GM12878 (cell line): ENCODE measurements around the gene KIRREL3. TPM values are rescaled to one million over a fixed set of nuclear protein-coding genes. Genes with fewer than 3 reads are reported as not detected.

Experiments
- ATAC-seq: fragments of 200-7000 bp; cut with Tn5 transposase; 3 replicates; pipeline ENCODE4 v1.9.1; 2020; ENCODE audit warnings: mild to moderate bottlenecking, moderate library complexity
- BruUV-seq: library from RNA; stranded (reverse); fragments of 400-500 nt; replicated peaks from 2 replicates; lab custom pipeline; 2021; lab: Mats Ljungman, UMichigan
- CTCF ChIA-PET: fragments of 300-600 bp; sonication (Branson Sonifier 250); formaldehyde crosslinking; extraction: SDS; loops from one replicate; lab custom pipeline; 2021; ENCODE audit warnings: inconsistent platforms; lab: Yijun Ruan, JAX
- POLR2A ChIA-PET: fragments of 350-600 bp; formaldehyde crosslinking; extraction: SDS; loops from one replicate; lab custom pipeline; 2021; ENCODE audit warnings: inconsistent platforms; lab: Charles Lee
- RAD21 ChIA-PET: fragments of 300-600 bp; sonication (Branson Sonifier 250); formaldehyde crosslinking; loops from one replicate; lab custom pipeline; 2023; ENCODE audit warnings: antibody characterized with exemption; ENCODE audit not compliant: unreplicated experiment; lab: Charles Lee
- SMC1A ChIA-PET: fragments of 300-600 bp; sonication (Branson Sonifier 250); formaldehyde crosslinking; loops from one replicate; lab custom pipeline; 2023; ENCODE audit not compliant: unreplicated experiment, uncharacterized antibody; lab: Charles Lee
- DNase-seq: peaks from one replicate; pipeline ENCODE4 v3.0.0-alpha.2; 2011; ENCODE audit warnings: low read depth, low spot score
- FAIRE-seq: peaks from 3 replicates; lab custom pipeline; 2011; peaks lifted over from hg19 to GRCh38; lab: Jason Lieb, UNC
- H2AFZ ChIP-seq: 2 replicates; pipeline ENCODE4 v1.6.0; 2011; ENCODE audit warnings: low read depth, low read length, control low read depth; ENCODE audit not compliant: control insufficient read depth
- H3K27ac ChIP-seq: 2 replicates; pipeline ENCODE4 v1.5.1; 2011; ENCODE audit warnings: control low read depth; ENCODE audit not compliant: control insufficient read depth, insufficient read depth
- H3K27me3 ChIP-seq, 2 experiments: replicated peaks in 1 of 2; 2 replicates each; pipeline versions ENCODE4 v1.6.0 to v1.6.1; 2011; ENCODE audit warnings: low read length in 1 of 2; ENCODE audit not compliant: control insufficient read depth in 2 of 2, insufficient read depth in 2 of 2
- H3K36me3 ChIP-seq, 2 experiments: 2 replicates each; pipeline ENCODE4 v1.5.1; 2011; ENCODE audit warnings: low read length in 1 of 2; ENCODE audit not compliant: control insufficient read depth in 2 of 2, insufficient read depth in 2 of 2
- H3K4me1 ChIP-seq: 2 replicates; pipeline ENCODE4 v1.6.1; 2011; ENCODE audit warnings: mild to moderate bottlenecking, low read length, moderate library complexity, mixed read lengths; ENCODE audit not compliant: control insufficient read depth, insufficient read depth
- H3K4me2 ChIP-seq: 2 replicates; pipeline ENCODE4 v1.6.0; 2011; ENCODE audit warnings: control low read depth; ENCODE audit not compliant: control insufficient read depth, insufficient read depth
- H3K4me3 ChIP-seq: fragments of 200-600 bp; sonication (generic); 2 replicates; pipeline ENCODE4 v1.5.1; 2016
- H3K79me2 ChIP-seq: 2 replicates; pipeline ENCODE4 v1.6.0; 2011; ENCODE audit warnings: low read length; ENCODE audit not compliant: control insufficient read depth, insufficient read depth
- H3K9ac ChIP-seq: 2 replicates; pipeline ENCODE4 v1.8.0; 2011; ENCODE audit warnings: low read length, control low read depth, mixed read lengths; ENCODE audit not compliant: control insufficient read depth, insufficient read depth
- H3K9me3 ChIP-seq: replicated peaks from 3 replicates; pipeline ENCODE4 v1.5.1; 2011; ENCODE audit warnings: mild to moderate bottlenecking, low read length; ENCODE audit not compliant: control insufficient read depth, insufficient read depth
- H4K20me1 ChIP-seq: 2 replicates; pipeline ENCODE4 v1.6.0; 2011; ENCODE audit not compliant: control insufficient read depth, insufficient read depth
- ETV6 ChIP-seq, 2 experiments: fragments of 450-650 bp in 1 of 2; IDR thresholded peaks in 1 of 2; conservative IDR thresholded peaks in 1 of 2; 2 replicates each; pipeline ENCODE4 v1.6.1; 2014; ENCODE audit warnings: antibody characterized with exemption in 1 of 2, borderline replicate concordance in 1 of 2, low read depth in 1 of 2, mild to moderate bottlenecking in 1 of 2, moderate library complexity in 1 of 2
- HDAC6 ChIP-seq: fragments of 200-600 bp; sonication (generic); IDR thresholded peaks from one replicate; pipeline ENCODE4 v1.8.0; 2017; ENCODE audit warnings: antibody characterized with exemption; ENCODE audit not compliant: unreplicated experiment
- IKZF1 ChIP-seq: fragments of 450-650 bp; conservative IDR thresholded peaks from 2 replicates; pipeline ENCODE4 v1.6.1; 2017; ENCODE audit warnings: antibody characterized with exemption, mild to moderate bottlenecking
- RCOR1 ChIP-seq: conservative IDR thresholded peaks from 2 replicates; pipeline ENCODE4 v1.6.1; 2012; ENCODE audit warnings: low read depth, low read length, improper control_type of control experiment
- RELB ChIP-seq: fragments of 450-650 bp; IDR thresholded peaks from 2 replicates; pipeline ENCODE4 v1.6.1; 2017; ENCODE audit warnings: low read depth, mild to moderate bottlenecking, moderate library complexity
- ZBTB40 ChIP-seq: fragments of 450-650 bp; IDR thresholded peaks from 2 replicates; pipeline ENCODE4 v1.6.1; 2016; ENCODE audit warnings: mild to moderate bottlenecking, moderate library complexity, borderline replicate concordance
- ZNF687 ChIP-seq: fragments of 450-650 bp; IDR thresholded peaks from 2 replicates; pipeline ENCODE4 v1.6.1; 2017; ENCODE audit warnings: mild to moderate bottlenecking, moderate library complexity
- WGBS: methylation state at CpG from one replicate; pipeline ENCODE4 v1.1.6; 2016; ENCODE audit warnings: low lambda C conversion rate; ENCODE audit not compliant: insufficient replicate concordance, insufficient coverage; ENCODE audit errors: missing lambda C conversion rate; 5-methylcytosine and 5-hydroxymethylcytosine counted together
- in situ Hi-C: fragments of 300-500 bp; cut with MboI; formaldehyde crosslinking; loops from 9 replicates; pipeline ENCODE4 v1.14.3; 2018; ENCODE audit warnings: mixed read lengths
- intact Hi-C: fragments of 100-400 bp; cut with micrococcal nuclease; formaldehyde crosslinking; loops from one replicate; pipeline ENCODE4 v1.14.2; 2022; ENCODE audit not compliant: unreplicated experiment
- polyA plus RNA-seq, 11 experiments: library from polyadenylated mRNA; depleted of rRNA in 4 of 11; unstranded in 6 of 11; stranded (reverse) in 5 of 11; fragments of >200 nt; fragmentation: Nextera tagmentation in 4 of 11; fragmentation: Illumina TruSeq in 1 of 11; extraction: Ambion mirVana in 4 of 11; extraction: Trizol in 1 of 11; gene quantifications; 1 replicate in 1 of 11; 2 replicates in 10 of 11; pipeline versions ENCODE4 v1.2.1 to v1.2.3, GENCODE V29; 2011 to 2016; ENCODE audit warnings: inconsistent platforms in 2 of 11, missing spikeins in 2 of 11, low read depth in 1 of 11
- total RNA-seq, 4 experiments: library from RNA; depleted of rRNA in 3 of 4; stranded (reverse); fragments of >200 nt in 3 of 4; fragmentation: Illumina TruSeq in 1 of 4; extraction: Trizol in 1 of 4; gene quantifications; 2 replicates each; pipeline versions ENCODE4 v1.2.1 to v1.2.3, GENCODE V29; 2013 to 2021

Gene KIRREL3
- total and polyA plus RNA-seq, 10 of the 15 experiments (the other 5 are each of a cell fraction or from before 2014, with no cell fraction given), result under 0.01 TPM; not detected in 9

GRCh38 chr11:126687477-126687876 lies 313.1 kb downstream of the KIRREL3 start (continued):
- TF ChIP-seq ZBTB40, result no peak
- no peak for TF ChIP-seq ZNF687
- no peak for TF ChIP-seq HDAC6
- TF ChIP-seq IKZF1, result no peak
- TF ChIP-seq, all 136 proteins: peak for 0

- Histone ChIP-seq H2AFZ (no peak overlapping the region), H3K79me2 (no peaks in the 10 kb centered on the region), H3K27me3 (no peaks in the 10 kb centered on the region; a peak in 2 of 4 replicates), H3K9me3 (no peaks in the 10 kb centered on the region), H3K4me3 (no peak overlapping the region), H3K36me3 (no peaks in the 10 kb centered on the region), H3K9ac (no peak overlapping the region)
- in situ Hi-C loops, result no loop called here
- intact Hi-C loops, result no loop called here
- RAD21 ChIA-PET, result no interaction called here
- WGBS, result 4% methylated on average over 4 of the region's 4 CpGs
- CTCF ChIA-PET, result no interaction called here
- no peak for ATAC-seq
- no peak for TF ChIP-seq RCOR1
- no peak for TF ChIP-seq RELB
- no peak for TF ChIP-seq ETV6 (conservative IDR thresholded peaks at IDR 0.05 in 1 of 2, IDR thresholded peaks at IDR 0.05 in 1 of 2; ENCODE audit: borderline replicate concordance in 1 of 2, low read depth in 1 of 2)
- TF ChIP-seq, all 136 proteins: peak for 0
- BruUV-seq, result no TSS peak
- Histone ChIP-seq H3K4me2 (no peak overlapping the region), H3K4me1 (no peaks in the 10 kb centered on the region), H3K27ac (no peak overlapping the region), H4K20me1 (no peaks in the 10 kb centered on the region)
- FAIRE-seq (no peak), DNase-seq (no peak)
- ChIA-PET SMC1A (no interaction called here), POLR2A (no interaction called here)
These were observed 313.6 kb downstream of the KIRREL3 start for GRCh38 chr11:126686938-126687337.
